ENCODE measurements around the gene SPACA6. TPM values are rescaled to one million over a fixed set of nuclear protein-coding genes. Genes with fewer than 3 reads are reported as not detected.

Gene SPACA6
- total RNA-seq, 2 experiments from 2014 or later: 2.5 to 12.5 TPM

GRCh38 chr19:51714848-51715247, 21.7 kb downstream of the SPACA6 start:
- no peaks in the 10 kb centered on the region for H3K36me3 ChIP-seq (ENCODE audit: insufficient read depth, low read length)
- DNase-seq (ENCODE audit: low spot score): peak; percentile 18
- ChIA-PET CTCF (ENCODE audit: unreplicated experiment) (no interaction called here), POLR2A (no interaction called here)
- TF ChIP-seq CTCF (conservative IDR thresholded peaks at IDR 0.05; ENCODE audit: low read length) (no peak), EZH2phosphoT487 (IDR thresholded peaks at IDR 0.05; ENCODE audit: borderline replicate concordance, low read depth, low read length) (no peak)
- H3K9me3 ChIP-seq (ENCODE audit: low read length): no peaks in the 10 kb centered on the region
- H3K4me3 ChIP-seq (ENCODE audit: low read depth, low read length, poor library complexity, severe bottlenecking): no peak overlapping the region
- intact Hi-C loops (cut with micrococcal nuclease; ENCODE audit: unreplicated experiment): no loop called here
- no peak overlapping the region for H2AFZ ChIP-seq (ENCODE audit: low read length)
- H3K79me2 ChIP-seq (ENCODE audit: insufficient read depth, low read depth, low read length): no peaks in the 10 kb centered on the region
- no TSS peak for BruUV-seq (replicated peaks)
- no peaks in the 10 kb centered on the region for H3K9me2 ChIP-seq (ENCODE audit: insufficient read depth, low read length)
- no peaks in the 10 kb centered on the region for H4K20me1 ChIP-seq (ENCODE audit: insufficient read depth, low read length)
- peaks cover 33% of the 10 kb centered on the region for H3K4me1 ChIP-seq (ENCODE audit: insufficient read depth, low read length, poor library complexity, severe bottlenecking)
- H3K4me2 ChIP-seq (ENCODE audit: low read length): no peak overlapping the region
- H3K27ac ChIP-seq (ENCODE audit: low read depth, low read length, poor library complexity, severe bottlenecking): no peak overlapping the region

GRCh38 chr19:51715850-51716249, 22.7 kb downstream of the SPACA6 start:
- Histone ChIP-seq H3K4me3 (ENCODE audit: low read depth, low read length, poor library complexity, severe bottlenecking) (no peak overlapping the region), H3K4me2 (ENCODE audit: low read length) (no peak overlapping the region), H3K27ac (ENCODE audit: low read depth, low read length, poor library complexity, severe bottlenecking) (no peak overlapping the region), H2AFZ (ENCODE audit: low read length) (no peak overlapping the region), H3K9me3 (ENCODE audit: low read length) (no peaks in the 10 kb centered on the region), H3K79me2 (ENCODE audit: insufficient read depth, low read depth, low read length) (no peaks in the 10 kb centered on the region), H3K9me2 (ENCODE audit: insufficient read depth, low read length) (no peaks in the 10 kb centered on the region), H3K36me3 (ENCODE audit: insufficient read depth, low read length) (no peaks in the 10 kb centered on the region), H3K4me1 (ENCODE audit: insufficient read depth, low read length, poor library complexity, severe bottlenecking) (peaks cover 23% of the 10 kb centered on the region), H4K20me1 (ENCODE audit: insufficient read depth, low read length) (no peaks in the 10 kb centered on the region)
- CTCF ChIA-PET (ENCODE audit: unreplicated experiment): no interaction called here
- intact Hi-C loops (cut with micrococcal nuclease; ENCODE audit: unreplicated experiment): no loop called here
- no TSS peak for BruUV-seq (replicated peaks)
- no peak for TF ChIP-seq CTCF (conservative IDR thresholded peaks at IDR 0.05; ENCODE audit: low read length)
- TF ChIP-seq EZH2phosphoT487 (IDR thresholded peaks at IDR 0.05; ENCODE audit: borderline replicate concordance, low read depth, low read length): no peak
- POLR2A ChIA-PET: no interaction called here
- no peak for DNase-seq (ENCODE audit: low spot score)

- intact Hi-C loops (cut with micrococcal nuclease; ENCODE audit: unreplicated experiment): no loop called here
- CTCF ChIA-PET (ENCODE audit: unreplicated experiment): no interaction called here
Measured at GRCh38 chr19:51716925-51717324, 23.8 kb downstream of the SPACA6 start.

More at GRCh38 chr19:51716925-51717324, 23.8 kb downstream of the SPACA6 start:
- Histone ChIP-seq H3K27ac (ENCODE audit: low read depth, low read length, poor library complexity, severe bottlenecking) (no peak overlapping the region), H3K4me2 (ENCODE audit: low read length) (no peak overlapping the region), H3K9me3 (ENCODE audit: low read length) (no peaks in the 10 kb centered on the region), H3K79me2 (ENCODE audit: insufficient read depth, low read depth, low read length) (no peaks in the 10 kb centered on the region), H4K20me1 (ENCODE audit: insufficient read depth, low read length) (no peaks in the 10 kb centered on the region), H3K36me3 (ENCODE audit: insufficient read depth, low read length) (no peaks in the 10 kb centered on the region), H3K4me3 (ENCODE audit: low read depth, low read length, poor library complexity, severe bottlenecking) (no peak overlapping the region), H2AFZ (ENCODE audit: low read length) (no peak overlapping the region), H3K4me1 (ENCODE audit: insufficient read depth, low read length, poor library complexity, severe bottlenecking) (peaks cover 15% of the 10 kb centered on the region), H3K9me2 (ENCODE audit: insufficient read depth, low read length) (no peaks in the 10 kb centered on the region)
- no peak for DNase-seq (ENCODE audit: low spot score)
- POLR2A ChIA-PET: no interaction called here
- TF ChIP-seq CTCF (conservative IDR thresholded peaks at IDR 0.05; ENCODE audit: low read length) (no peak), EZH2phosphoT487 (IDR thresholded peaks at IDR 0.05; ENCODE audit: borderline replicate concordance, low read depth, low read length) (no peak)
- no TSS peak for BruUV-seq (replicated peaks)

Data from OCI-LY7 (cell line).